Neuronal stem cell (in vitro differentiated cells): ENCODE data around the gene DOCK11.

Experiments
- DNase-seq: peaks from one replicate; pipeline ENCODE4 v3.0.0-alpha.2; 2013; ENCODE audit warnings: low spot score
- H2AFZ ChIP-seq: one replicate; pipeline ENCODE4 v1.6.1; 2013; ENCODE audit warnings: mild to moderate bottlenecking, low read length, inconsistent platforms
- H2AK5ac ChIP-seq: 2 replicates; pipeline ENCODE4 v1.6.1; 2013; ENCODE audit warnings: low read depth, mild to moderate bottlenecking, inconsistent platforms, low read length, moderate library complexity, mixed read lengths
- H2BK120ac ChIP-seq: 2 replicates; pipeline ENCODE4 v1.6.1; 2013; ENCODE audit warnings: low read depth, mild to moderate bottlenecking, inconsistent platforms, low read length, moderate library complexity, mixed read lengths
- H2BK12ac ChIP-seq: one replicate; pipeline ENCODE4 v1.6.1; 2013; ENCODE audit warnings: low read length, inconsistent platforms
- H2BK15ac ChIP-seq: 2 replicates; pipeline ENCODE4 v1.6.1; 2013; ENCODE audit warnings: mild to moderate bottlenecking, low read length, inconsistent platforms, mixed read lengths
- H2BK5ac ChIP-seq: one replicate; pipeline ENCODE4 v1.6.1; 2013; ENCODE audit warnings: inconsistent platforms, mild to moderate bottlenecking, low read length, moderate library complexity
- H3K14ac ChIP-seq: one replicate; pipeline ENCODE4 v1.6.1; 2013; ENCODE audit warnings: low read length, inconsistent platforms
- H3K18ac ChIP-seq: 2 replicates; pipeline ENCODE4 v1.6.1; 2013; ENCODE audit warnings: low read length, inconsistent platforms
- H3K23ac ChIP-seq: 2 replicates; pipeline ENCODE4 v1.6.1; 2013; ENCODE audit warnings: low read depth, mild to moderate bottlenecking, mixed read lengths, low read length, inconsistent platforms; ENCODE audit not compliant: poor library complexity
- H3K27ac ChIP-seq: replicated peaks from 3 replicates; pipeline ENCODE4 v1.5.1; 2013; ENCODE audit warnings: low read length, inconsistent platforms
- H3K27me3 ChIP-seq, 3 experiments: 2 replicates each; pipeline ENCODE4 v1.6.1; 2013; ENCODE audit warnings: low read length in 3 of 3, mild to moderate bottlenecking in 2 of 3, inconsistent platforms in 1 of 3, low read depth in 1 of 3, mixed read lengths in 1 of 3, moderate library complexity in 1 of 3; ENCODE audit not compliant: control insufficient read depth in 3 of 3, insufficient read depth in 3 of 3
- H3K36me3 ChIP-seq, 2 donors: replicated peaks in 1 of 2; 2 replicates each; pipeline ENCODE4 v1.6.1; 2013; ENCODE audit warnings: low read length in 2 of 2; ENCODE audit not compliant: control insufficient read depth in 2 of 2, insufficient read depth in 2 of 2
- H3K4ac ChIP-seq: 2 replicates; pipeline ENCODE4 v1.6.1; 2013; ENCODE audit warnings: inconsistent platforms, mild to moderate bottlenecking, low read length, moderate library complexity
- H3K4me1 ChIP-seq, 2 donors: 1 replicate in 1 of 2; 2 replicates in 1 of 2; pipeline ENCODE4 v1.6.1; 2013; ENCODE audit warnings: low read length in 2 of 2, low read depth in 1 of 2; ENCODE audit not compliant: control insufficient read depth in 2 of 2, insufficient read depth in 1 of 2
- H3K4me2 ChIP-seq: one replicate; pipeline ENCODE4 v1.6.1; 2013; ENCODE audit warnings: mild to moderate bottlenecking, low read length, inconsistent platforms; ENCODE audit not compliant: insufficient read depth, poor library complexity, severe bottlenecking
- H3K4me3 ChIP-seq, 2 donors: 2 replicates each; pipeline ENCODE4 v1.5.1; 2013; ENCODE audit warnings: low read length in 2 of 2, mild to moderate bottlenecking in 2 of 2, inconsistent platforms in 1 of 2, moderate library complexity in 1 of 2
- H3K79me1 ChIP-seq: one replicate; pipeline ENCODE4 v1.6.1; 2013; ENCODE audit warnings: low read depth, mild to moderate bottlenecking, inconsistent platforms, low read length, moderate library complexity
- H3K9ac ChIP-seq: one replicate; pipeline ENCODE4 v1.6.1; 2013; ENCODE audit warnings: mild to moderate bottlenecking, low read depth, low read length, inconsistent platforms; ENCODE audit not compliant: poor library complexity
- H3K9me3 ChIP-seq, 2 donors: replicated peaks in 1 of 2; 2 replicates each; pipeline versions ENCODE3 to v1.6.1; 2013; ENCODE audit warnings: low read length in 2 of 2, mild to moderate bottlenecking in 2 of 2, inconsistent platforms in 1 of 2, low read depth in 1 of 2, mixed read lengths in 1 of 2, moderate library complexity in 1 of 2; ENCODE audit not compliant: control insufficient read depth in 2 of 2, insufficient read depth in 1 of 2
- H4K8ac ChIP-seq: one replicate; pipeline ENCODE4 v1.6.1; 2013; ENCODE audit warnings: low read depth, mild to moderate bottlenecking, inconsistent platforms, low read length, moderate library complexity
- H4K91ac ChIP-seq: one replicate; pipeline ENCODE4 v1.6.1; 2013; ENCODE audit warnings: low read length, low read depth, mild to moderate bottlenecking, inconsistent platforms; ENCODE audit not compliant: poor library complexity
- WGBS, 2 donors: extraction: QIAGEN DNeasy Blood & Tissue Kit; methylation state at CpG; one replicate each; pipeline ENCODE4 v1.1.7; 2013; ENCODE audit warnings: missing lambda C conversion rate in 2 of 2, mixed read lengths in 1 of 2; ENCODE audit not compliant: insufficient read length in 2 of 2, insufficient replicate concordance in 1 of 2; ENCODE audit errors: extremely low coverage in 2 of 2; 5-methylcytosine and 5-hydroxymethylcytosine counted together

DOCK11 gene

GRCh38 chrX:118654331-118654730, 158.7 kb downstream of the DOCK11 start:
- H2AFZ ChIP-seq, result no peak overlapping the region
- H2BK5ac ChIP-seq, result no peak overlapping the region
- no CpG with 5 or more reads among the region's 3 CpGs for WGBS, 2 donors

GRCh38 chrX:118655561-118656246, 160.1 kb downstream of the DOCK11 start:
- no peak overlapping the region for H2AK5ac ChIP-seq
- no peak overlapping the region for H2AFZ ChIP-seq
- H3K18ac ChIP-seq, result no peak overlapping the region
- H3K79me1 ChIP-seq, result no peaks in the 10 kb centered on the region
- no peaks in the 10 kb centered on the region for H3K27me3 ChIP-seq
- WGBS, 2 donors, result no CpG with 5 or more reads among the region's 4 CpGs
- H3K4me2 ChIP-seq, result no peak overlapping the region
- no peak overlapping the region for H3K4ac ChIP-seq
- H3K9ac ChIP-seq, result no peak overlapping the region
- no peak overlapping the region for H3K14ac ChIP-seq
- no peak for DNase-seq
- no peak overlapping the region for H2BK120ac ChIP-seq
- no peak overlapping the region for H3K4me3 ChIP-seq
- no peak overlapping the region for H3K27ac ChIP-seq
- no peaks in the 10 kb centered on the region for H3K9me3 ChIP-seq
- H2BK5ac ChIP-seq, result no peak overlapping the region
- H4K91ac ChIP-seq, result no peak overlapping the region
- peaks cover 0 to 3% of the 10 kb centered on the region in 2 donors for H3K36me3 ChIP-seq
- H2BK15ac ChIP-seq, result no peak overlapping the region
- H3K23ac ChIP-seq, result no peak overlapping the region
- H2BK12ac ChIP-seq, result no peak overlapping the region
- no peaks in the 10 kb centered on the region for H3K4me1 ChIP-seq
- no peak overlapping the region for H4K8ac ChIP-seq

More at GRCh38 chrX:118654331-118654730, 158.7 kb downstream of the DOCK11 start:
- H3K4me1 ChIP-seq, result no peaks in the 10 kb centered on the region
- H3K23ac ChIP-seq, result no peak overlapping the region
- no peaks in the 10 kb centered on the region for H3K79me1 ChIP-seq
- no peak overlapping the region for H3K4ac ChIP-seq
- no peak overlapping the region for H2BK120ac ChIP-seq
- peaks cover 0 to 3% of the 10 kb centered on the region in 2 donors for H3K36me3 ChIP-seq
- H3K9ac ChIP-seq, result no peak overlapping the region
- H2BK12ac ChIP-seq, result no peak overlapping the region
- H4K91ac ChIP-seq, result no peak overlapping the region
- no peak overlapping the region for H2BK15ac ChIP-seq
- no peak overlapping the region for H3K14ac ChIP-seq
- H3K27me3 ChIP-seq, result no peaks in the 10 kb centered on the region
- no peak overlapping the region for H4K8ac ChIP-seq
- DNase-seq, result no peak
- H3K27ac ChIP-seq, result no peak overlapping the region
- no peak overlapping the region for H2AK5ac ChIP-seq
- H3K18ac ChIP-seq, result no peak overlapping the region
- H3K4me3 ChIP-seq, result no peak overlapping the region
- H3K9me3 ChIP-seq, result no peaks in the 10 kb centered on the region
- H3K4me2 ChIP-seq, result no peak overlapping the region

DNA sequence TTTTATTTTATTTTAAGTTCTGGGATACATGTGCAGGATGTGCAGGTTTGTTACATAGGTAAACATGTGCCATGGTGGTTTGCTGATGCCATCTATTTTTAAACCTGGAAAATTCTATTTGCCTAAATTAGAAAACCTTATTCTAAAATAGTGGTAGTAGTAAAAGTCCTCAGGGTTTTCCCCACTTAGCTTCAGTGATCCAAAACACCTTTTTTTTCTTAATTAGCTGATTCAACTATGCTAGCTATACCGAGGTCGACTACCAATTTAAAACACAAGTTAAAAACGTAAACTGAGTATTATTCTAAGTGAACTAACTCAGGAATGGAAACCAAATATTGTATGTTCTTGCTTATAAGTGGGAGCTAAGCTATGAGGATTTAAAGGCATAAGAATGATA, 161.8 kb downstream of the DOCK11 start:
- Histone ChIP-seq H3K4me3 (no peak overlapping the region), H3K23ac (no peak overlapping the region), H2BK15ac (no peak overlapping the region), H2BK120ac (no peak overlapping the region), H3K4me2 (no peak overlapping the region), H3K18ac (no peak overlapping the region), H3K36me3 (peaks cover 0 to 3% of the 10 kb centered on the region in 2 donors), H4K8ac (no peak overlapping the region), H3K9ac (no peak overlapping the region), H3K4ac (no peak overlapping the region), H3K4me1 (no peaks in the 10 kb centered on the region), H3K9me3 (no peaks in the 10 kb centered on the region), H3K14ac (no peak overlapping the region), H2BK5ac (no peak overlapping the region), H4K91ac (no peak overlapping the region), H2AK5ac (no peak overlapping the region), H3K27me3 (no peaks in the 10 kb centered on the region), H3K27ac (no peak overlapping the region), H3K79me1 (no peaks in the 10 kb centered on the region), H2BK12ac (no peak overlapping the region), H2AFZ (no peak overlapping the region)
- DNase-seq, result no peak
- WGBS, 2 donors, result no CpG with 5 or more reads among the region's 3 CpGs

DNA sequence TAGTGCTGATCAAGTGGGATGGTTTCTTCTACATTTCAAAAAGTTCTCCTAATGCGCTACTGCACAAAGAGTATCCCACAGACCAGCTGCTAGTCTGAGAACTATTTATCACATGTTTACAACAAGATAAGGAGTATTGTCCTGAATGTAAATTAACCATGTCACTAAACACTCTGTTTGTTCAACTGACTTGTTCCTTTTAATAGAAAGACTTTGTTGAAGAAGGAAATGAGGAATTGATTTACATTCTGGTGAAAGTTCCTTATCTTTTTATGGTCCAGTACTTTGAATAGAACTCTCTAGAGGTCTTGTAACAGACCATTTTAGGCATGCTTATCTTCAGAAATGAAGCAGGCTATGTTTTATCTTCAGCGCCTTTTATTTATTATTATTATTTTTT, 164.5 kb downstream of the DOCK11 start:
- no CpG with 5 or more reads among the region's 2 CpGs for WGBS, 2 donors
- Histone ChIP-seq H2BK5ac (no peak overlapping the region), H3K18ac (no peak overlapping the region), H3K9me3 (no peaks in the 10 kb centered on the region), H2BK120ac (no peak overlapping the region), H3K36me3 (peaks cover 0 to 3% of the 10 kb centered on the region in 2 donors), H2AFZ (no peak overlapping the region), H4K8ac (no peak overlapping the region), H4K91ac (no peak overlapping the region), H3K79me1 (no peaks in the 10 kb centered on the region), H3K27ac (no peak overlapping the region), H3K4me2 (no peak overlapping the region), H2AK5ac (no peak overlapping the region), H2BK15ac (no peak overlapping the region), H3K14ac (no peak overlapping the region), H3K4me3 (no peak overlapping the region), H3K9ac (no peak overlapping the region), H3K4me1 (no peaks in the 10 kb centered on the region), H2BK12ac (no peak overlapping the region), H3K23ac (no peak overlapping the region), H3K4ac (no peak overlapping the region), H3K27me3 (no peaks in the 10 kb centered on the region)
- DNase-seq, result no peak
